CMK (cell line): ENCODE measurements around the gene XPNPEP1.
"Not testable (repeated sequence)": the region's sequence is repeated elsewhere in the genome, so short reads cannot be mapped to it uniquely, and the experiment has no call there.

Source experiments
- DNase-seq: peaks from one replicate; pipeline ENCODE4 v3.0.0-alpha.2; 2010; ENCODE audit warnings: low read depth

XPNPEP1 gene

GRCh38 chr10:109924087-109924486 lies 776 bp upstream of the XPNPEP1 start:
- DNase-seq = no peak

GRCh38 chr10:109922358-109922975 lies 844 bp downstream of the XPNPEP1 start:
- DNase-seq = no peak

- no peak for DNase-seq
Observed at GRCh38 chr10:109920016-109920415, 3.3 kb downstream of the XPNPEP1 start.

GRCh38 chr10:109919220-109919619 lies 4.1 kb downstream of the XPNPEP1 start:
- DNase-seq = no peak

GRCh38 chr10:109918707-109919106 lies 4.6 kb downstream of the XPNPEP1 start:
- not testable (repeated sequence) for DNase-seq

- no peak for DNase-seq
Observed at GRCh38 chr10:109915566-109915965, 7.7 kb downstream of the XPNPEP1 start.

- no peak for DNase-seq
Observed at GRCh38 chr10:109914966-109915365, 8.3 kb downstream of the XPNPEP1 start.

- no peak for DNase-seq
Observed at GRCh38 chr10:109913306-109913892, 9.9 kb downstream of the XPNPEP1 start.

GRCh38 chr10:109912335-109913281 lies 10.7 kb downstream of the XPNPEP1 start:
- no peak for DNase-seq

GRCh38 chr10:109911903-109912302 lies 11.4 kb downstream of the XPNPEP1 start:
- DNase-seq = no peak

- DNase-seq = no peak
Observed at GRCh38 chr10:109906316-109906715, 17.0 kb downstream of the XPNPEP1 start.

- no peak for DNase-seq
Observed at GRCh38 chr10:109904397-109904796, 18.9 kb downstream of the XPNPEP1 start.

- no peak for DNase-seq
Observed at GRCh38 chr10:109902992-109903947, 20.0 kb downstream of the XPNPEP1 start.

GRCh38 chr10:109899356-109900331 lies 23.7 kb downstream of the XPNPEP1 start:
- no peak for DNase-seq

- no peak for DNase-seq
Observed at GRCh38 chr10:109898666-109899355, 24.5 kb downstream of the XPNPEP1 start.

GRCh38 chr10:109898007-109898406 lies 25.3 kb downstream of the XPNPEP1 start:
- no peak for DNase-seq

GRCh38 chr10:109895848-109896247 lies 27.5 kb downstream of the XPNPEP1 start:
- no peak for DNase-seq

- DNase-seq = no peak
Observed at GRCh38 chr10:109895095-109895818, 28.1 kb downstream of the XPNPEP1 start.

- no peak for DNase-seq
Observed at GRCh38 chr10:109894516-109894915, 28.8 kb downstream of the XPNPEP1 start.
